Keratinocyte (primary cell): ENCODE results near the gene CBX2. TPM values are rescaled to one million over a fixed set of nuclear protein-coding genes. Genes with fewer than 3 reads are reported as not detected.

Source experiments
- DNase-seq: peaks from one replicate; pipeline ENCODE4 v3.0.0-alpha.2; 2011; ENCODE audit warnings: low read depth, missing footprints, low spot score
- FAIRE-seq: peaks from 2 replicates; lab custom pipeline; 2011; peaks lifted over from hg19 to GRCh38; lab: Jason Lieb, UNC
- H2AFZ ChIP-seq: 2 replicates; pipeline ENCODE4 v1.6.0; 2012; ENCODE audit warnings: low read length, control low read depth, inconsistent platforms; ENCODE audit not compliant: control insufficient read depth
- H3K27ac ChIP-seq: 2 replicates; pipeline ENCODE4 v1.5.1; 2011; ENCODE audit warnings: low read length; ENCODE audit not compliant: control insufficient read depth, insufficient read depth
- H3K27me3 ChIP-seq: 3 replicates; pipeline ENCODE4 v1.6.0; 2011; ENCODE audit warnings: low read length; ENCODE audit not compliant: control insufficient read depth, insufficient read depth; ENCODE audit errors: extremely low read depth
- H3K36me3 ChIP-seq, 2 experiments: 2 replicates in 1 of 2; 3 replicates in 1 of 2; pipeline ENCODE4 v1.5.1; 2011; ENCODE audit warnings: low read length in 2 of 2, mild to moderate bottlenecking in 1 of 2; ENCODE audit not compliant: control insufficient read depth in 2 of 2, insufficient read depth in 2 of 2; ENCODE audit errors: extremely low read depth in 1 of 2
- H3K4me1 ChIP-seq: 3 replicates; pipeline ENCODE4 v1.5.1; 2011; ENCODE audit warnings: low read length; ENCODE audit not compliant: control insufficient read depth, insufficient read depth; ENCODE audit errors: extremely low read depth
- H3K4me2 ChIP-seq: 3 replicates; pipeline ENCODE4 v1.6.0; 2011; ENCODE audit warnings: low read depth, low read length; ENCODE audit not compliant: control insufficient read depth, insufficient read depth; ENCODE audit errors: extremely low read depth
- H3K4me3 ChIP-seq, 3 experiments: fragments of 200-600 bp in 1 of 3; sonication (generic) in 1 of 3; 2 replicates in 2 of 3; 3 replicates in 1 of 3; pipeline ENCODE4 v1.5.1; 2011 to 2016; ENCODE audit warnings: low read length in 3 of 3, mild to moderate bottlenecking in 3 of 3, control low read depth in 2 of 3, inconsistent platforms in 1 of 3, low read depth in 1 of 3, mixed read lengths in 1 of 3, mixed run types in 1 of 3, moderate library complexity in 1 of 3; ENCODE audit not compliant: control insufficient read depth in 2 of 3, insufficient read depth in 2 of 3; ENCODE audit errors: extremely low read depth in 1 of 3
- H3K79me2 ChIP-seq: 2 replicates; pipeline ENCODE4 v1.6.0; 2012; ENCODE audit warnings: low read length; ENCODE audit not compliant: control insufficient read depth, insufficient read depth
- H3K9ac ChIP-seq: 3 replicates; pipeline ENCODE4 v1.6.0; 2011; ENCODE audit warnings: low read length; ENCODE audit not compliant: control insufficient read depth, insufficient read depth; ENCODE audit errors: extremely low read depth
- H3K9me1 ChIP-seq: 3 replicates; pipeline ENCODE4 v1.6.0; 2011; ENCODE audit warnings: low read length; ENCODE audit not compliant: control insufficient read depth, insufficient read depth; ENCODE audit errors: extremely low read depth
- H3K9me3 ChIP-seq: 2 replicates; pipeline ENCODE4 v1.5.1; 2012; ENCODE audit warnings: low read depth, low read length; ENCODE audit not compliant: control insufficient read depth
- H4K20me1 ChIP-seq: 3 replicates; pipeline ENCODE4 v1.6.0; 2011; ENCODE audit warnings: low read length; ENCODE audit not compliant: control insufficient read depth, insufficient read depth; ENCODE audit errors: extremely low read depth
- CTCF ChIP-seq, 3 experiments: IDR thresholded peaks in 1 of 3; conservative IDR thresholded peaks in 1 of 3; optimal IDR thresholded peaks in 1 of 3; 2 replicates in 2 of 3; 3 replicates in 1 of 3; pipeline versions ENCODE3 to v1.5.1; 2011; ENCODE audit warnings: low read length in 3 of 3, mild to moderate bottlenecking in 3 of 3, moderate library complexity in 2 of 3, control low read depth in 1 of 3, inconsistent platforms in 1 of 3; ENCODE audit not compliant: insufficient read depth in 2 of 3; ENCODE audit errors: extremely low read depth in 1 of 3
- EZH2 ChIP-seq: IDR thresholded peaks from one replicate; pipeline ENCODE4 v1.6.1; 2012; ENCODE audit warnings: inconsistent platforms, mild to moderate bottlenecking, low read length, moderate library complexity
- dilution Hi-C: fragments of 300-500 bp; cut with MboI; formaldehyde crosslinking; loops from one replicate; pipeline ENCODE4 v1.7.0; 2020; ENCODE audit warnings: low sequenced_read_pairs; ENCODE audit not compliant: extremely low pct_ligation_motif_present
- polyA plus RNA-seq, 5 experiments: library from polyadenylated mRNA; depleted of rRNA in 3 of 5; stranded (reverse) in 3 of 5; stranded (forward) in 1 of 5; unstranded in 1 of 5; fragments of >200 nt; gene quantifications; 1 replicate in 1 of 5; 2 replicates in 3 of 5; 3 replicates in 1 of 5; pipeline versions ENCODE4 v1.2.1 to v1.2.3, GENCODE V29; 2011 to 2012; ENCODE audit warnings: missing spikeins in 2 of 5, low read depth in 1 of 5, low replicate concordance in 1 of 5

Gene CBX2
- polyA plus RNA-seq, 1 donor (not counting 4 experiments of a cell fraction or from before 2014, with no cell fraction given), result 1.7 TPM

GRCh38 chr17:79749156-79749815 is 28.7 kb upstream of the CBX2 start:
- no peaks in the 10 kb centered on the region for H3K36me3 ChIP-seq
- TF ChIP-seq CTCF (optimal IDR thresholded peaks at IDR 0.05 in 1 of 3, IDR thresholded peaks at IDR 0.05 in 1 of 3, conservative IDR thresholded peaks at IDR 0.05 in 1 of 3; ENCODE audit: extremely low read depth in 1 of 3, insufficient read depth in 2 of 3, low read length in 3 of 3), result no peak
- no peak for TF ChIP-seq EZH2
- dilution Hi-C loops, result no loop called here
- H3K9ac ChIP-seq, result no peak overlapping the region
- H3K4me1 ChIP-seq, result no peaks in the 10 kb centered on the region
- no peaks in the 10 kb centered on the region for H4K20me1 ChIP-seq
- DNase-seq, result no peak
- no peak overlapping the region for H2AFZ ChIP-seq
- H3K27me3 ChIP-seq, result peaks cover 49% of the 10 kb centered on the region
- H3K9me3 ChIP-seq, result no peaks in the 10 kb centered on the region
- H3K4me3 ChIP-seq, result no peak overlapping the region
- H3K9me1 ChIP-seq, result no peaks in the 10 kb centered on the region
- no peak overlapping the region for H3K27ac ChIP-seq
- no peaks in the 10 kb centered on the region for H3K79me2 ChIP-seq
- FAIRE-seq, result no peak
- H3K4me2 ChIP-seq, result no peak overlapping the region

DNA sequence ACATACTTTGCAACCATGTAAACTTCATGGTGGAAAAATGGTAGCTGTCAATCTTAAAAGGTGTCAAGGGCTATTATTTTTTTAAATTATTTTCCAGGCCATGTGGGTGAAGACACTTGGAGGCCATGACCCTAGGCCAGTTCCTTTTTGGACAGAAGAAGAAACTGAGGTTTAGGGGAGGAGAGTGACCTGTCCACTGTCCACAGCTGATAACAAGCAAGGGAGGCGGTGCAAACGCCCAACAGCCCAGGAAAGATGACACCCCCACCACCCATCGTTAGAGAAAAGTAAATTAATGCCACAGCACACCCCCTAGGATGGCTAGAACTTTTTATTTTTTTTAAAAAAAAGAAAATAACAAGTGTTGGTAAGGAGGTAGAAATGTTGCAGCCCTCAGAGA is 28.0 kb upstream of the CBX2 start:
- Histone ChIP-seq H4K20me1 (no peaks in the 10 kb centered on the region), H3K9me3 (no peaks in the 10 kb centered on the region), H3K36me3 (no peaks in the 10 kb centered on the region), H3K4me3 (no peak overlapping the region), H3K79me2 (no peaks in the 10 kb centered on the region), H3K4me2 (no peak overlapping the region), H3K27me3 (peaks cover 49% of the 10 kb centered on the region), H3K27ac (no peak overlapping the region), H3K9me1 (no peaks in the 10 kb centered on the region), H3K9ac (no peak overlapping the region), H2AFZ (no peak overlapping the region), H3K4me1 (no peaks in the 10 kb centered on the region)
- TF ChIP-seq CTCF (optimal IDR thresholded peaks at IDR 0.05 in 1 of 3, IDR thresholded peaks at IDR 0.05 in 1 of 3, conservative IDR thresholded peaks at IDR 0.05 in 1 of 3; ENCODE audit: extremely low read depth in 1 of 3, insufficient read depth in 2 of 3, low read length in 3 of 3) (no peak), EZH2 (no peak)
- DNase-seq (no peak), FAIRE-seq (no peak)
- dilution Hi-C loops, result no loop called here
